ENCODE measurements around the gene FMNL3. TPM values are rescaled to one million over a fixed set of nuclear protein-coding genes. Genes with fewer than 3 reads are reported as not detected.

FMNL3 gene
- total RNA-seq, 2 experiments from 2014 or later: 20.0 to 20.7 TPM

DNA sequence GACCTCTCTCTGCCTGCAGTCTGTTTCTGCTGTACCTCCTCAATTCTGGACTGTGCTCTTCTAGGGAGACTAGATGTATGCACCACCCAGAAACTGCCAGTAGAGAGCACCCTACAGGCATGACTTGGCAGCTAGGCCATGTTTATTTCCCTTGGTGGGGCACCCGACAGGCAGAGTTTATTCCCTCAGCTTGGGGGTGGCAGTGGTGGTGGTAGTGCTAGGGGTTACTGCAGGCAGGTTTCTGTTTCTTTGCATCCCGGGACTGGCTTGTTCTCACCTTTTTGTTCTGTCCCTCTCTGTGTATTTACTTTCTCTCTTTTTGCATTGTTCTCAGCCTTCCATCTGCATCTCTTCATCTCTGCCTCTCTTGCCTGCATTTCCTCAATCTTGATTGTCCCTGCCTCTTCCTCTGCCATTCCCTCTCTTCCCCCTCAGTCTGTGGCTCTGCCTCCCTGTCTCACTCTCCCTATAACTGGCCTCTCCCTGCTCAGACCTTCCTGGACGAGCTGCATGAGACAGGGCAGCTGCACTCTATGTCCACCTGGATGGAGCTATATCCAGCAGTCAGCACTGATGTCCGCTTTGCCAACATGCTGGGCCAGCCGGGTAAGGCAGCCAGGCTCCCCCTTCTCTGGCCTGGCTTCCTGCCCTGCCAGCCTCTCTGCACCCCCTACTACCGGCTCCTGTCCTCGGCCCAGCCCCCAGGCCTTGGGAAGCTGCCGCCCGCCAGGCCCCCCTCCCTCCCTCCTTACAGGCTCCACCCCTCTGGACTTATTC is 70.0 kb downstream of the FMNL3 start:
- CTCF ChIA-PET: interaction anchor here (0.6 to 18.5 kb wide), 24 partner anchors 8 to 279 kb away, joined by 3 to 450 read pairs (median 4); partner anchors contain the start of genes FMNL3, PRPF40B and TMBIM6
- H3K9me3 Mint-ChIP-seq: no peaks in the 10 kb centered on the region

DNA sequence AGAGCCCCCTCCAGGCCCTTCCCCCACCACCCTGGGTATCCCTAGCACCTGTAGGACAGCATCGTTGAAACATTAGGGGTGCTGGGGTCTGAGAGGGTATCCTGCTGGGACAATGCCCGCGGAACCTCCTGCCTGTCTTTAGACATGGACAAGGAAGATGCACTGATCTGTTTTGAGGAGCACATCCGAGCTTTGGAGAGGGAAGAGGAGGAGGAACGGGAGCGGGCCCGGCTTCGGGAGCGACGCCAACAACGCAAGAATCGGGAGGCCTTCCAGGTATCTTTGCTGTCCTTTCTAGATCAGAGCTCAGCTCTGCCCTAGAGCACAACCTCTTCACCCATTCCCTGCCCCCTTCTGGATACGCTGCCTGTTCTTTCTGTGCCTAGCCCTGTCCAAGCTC is 70.6 kb downstream of the FMNL3 start:
- no peaks in the 10 kb centered on the region for H3K36me3 Mint-ChIP-seq (ENCODE audit: low read depth)
- no peaks in the 10 kb centered on the region for H3K27me3 Mint-ChIP-seq (ENCODE audit: low read depth)
- intact Hi-C loops (cut with micrococcal nuclease): loop anchor here (2.0 to 5.0 kb wide), 3 partner anchors 126 to 206 kb away; partner anchors contain the start of gene BCDIN3D
- H3K4me1 Mint-ChIP-seq (ENCODE audit: low read depth): peaks cover 14% of the 10 kb centered on the region
- H3K27ac Mint-ChIP-seq: no peak overlapping the region
- CTCF ChIA-PET: interaction anchor here (0.7 to 18.5 kb wide), 15 partner anchors 8 to 247 kb away, joined by 3 to 450 read pairs (median 4); partner anchors contain the start of genes FMNL3 and PRPF40B
- H3K9me3 Mint-ChIP-seq: no peaks in the 10 kb centered on the region
- no peak overlapping the region for H3K4me3 Mint-ChIP-seq
- no peak for DNase-seq

More for the DNA sequence above, 70.0 kb downstream of the FMNL3 start:
- DNase-seq: peak; percentile 80
- no peaks in the 10 kb centered on the region for H3K27me3 Mint-ChIP-seq (ENCODE audit: low read depth)
- no peak overlapping the region for H3K27ac Mint-ChIP-seq
- peaks cover 14% of the 10 kb centered on the region for H3K4me1 Mint-ChIP-seq (ENCODE audit: low read depth)
- intact Hi-C loops (cut with micrococcal nuclease): loop anchor here (1.0 to 5.0 kb wide), 4 partner anchors 70 to 206 kb away; partner anchors contain the start of genes BCDIN3D and FMNL3
- H3K36me3 Mint-ChIP-seq (ENCODE audit: low read depth): no peaks in the 10 kb centered on the region
- no peak overlapping the region for H3K4me3 Mint-ChIP-seq

DNA sequence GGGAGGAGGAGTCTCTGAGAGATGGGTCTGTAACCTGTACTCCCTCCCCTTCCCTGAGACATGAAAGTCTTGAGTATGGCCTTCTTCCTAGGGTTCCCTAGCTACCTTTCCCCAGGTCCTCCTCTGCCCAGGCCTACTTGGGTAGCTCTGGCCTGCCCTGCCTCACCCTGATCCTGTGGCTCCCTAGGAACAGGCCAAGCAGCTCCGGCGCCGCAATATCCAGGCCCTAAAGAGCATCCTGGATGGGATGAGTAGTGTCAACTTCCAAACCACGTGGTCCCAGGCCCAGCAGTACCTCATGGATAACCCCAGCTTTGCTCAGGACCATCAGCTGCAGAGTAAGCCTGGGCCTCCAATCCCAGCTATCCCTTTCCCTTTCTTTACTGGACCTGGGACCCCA is 71.5 kb downstream of the FMNL3 start:
- no peaks in the 10 kb centered on the region for H3K9me3 Mint-ChIP-seq
- DNase-seq: no peak
- H3K36me3 Mint-ChIP-seq (ENCODE audit: low read depth): no peaks in the 10 kb centered on the region
- intact Hi-C loops (cut with micrococcal nuclease): loop anchor here (2.0 to 5.0 kb wide), 3 partner anchors 127 to 207 kb away; partner anchors contain the start of gene BCDIN3D
- no peak overlapping the region for H3K27ac Mint-ChIP-seq
- H3K4me3 Mint-ChIP-seq: no peak overlapping the region
- H3K27me3 Mint-ChIP-seq (ENCODE audit: low read depth): no peaks in the 10 kb centered on the region
- H3K4me1 Mint-ChIP-seq (ENCODE audit: low read depth): peaks cover 14% of the 10 kb centered on the region
- CTCF ChIA-PET: interaction anchor here (0.7 to 18.5 kb wide), 9 partner anchors 9 to 145 kb away, joined by 3 to 450 read pairs (median 9); partner anchors contain the start of genes FMNL3, PRPF40B and TMBIM6

DNA sequence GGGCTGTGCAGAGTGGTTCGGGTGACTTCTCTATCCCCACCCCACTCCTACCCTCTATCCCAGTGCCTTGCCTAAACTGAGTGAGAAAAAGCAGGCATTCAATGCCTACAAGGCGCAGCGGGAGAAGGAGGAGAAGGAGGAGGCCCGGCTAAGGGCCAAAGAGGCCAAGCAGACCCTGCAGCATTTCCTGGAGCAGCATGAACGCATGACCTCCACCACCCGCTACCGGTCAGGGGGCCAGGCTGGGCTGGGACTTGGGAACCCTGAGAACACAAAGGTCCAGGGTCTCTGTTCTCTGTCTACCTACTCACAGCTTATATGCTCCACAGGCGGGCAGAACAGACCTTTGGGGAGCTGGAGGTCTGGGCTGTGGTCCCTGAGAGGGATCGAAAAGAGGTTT is 72.2 kb downstream of the FMNL3 start:
- no peaks in the 10 kb centered on the region for H3K36me3 Mint-ChIP-seq (ENCODE audit: low read depth)
- no peak overlapping the region for H3K4me3 Mint-ChIP-seq
- intact Hi-C loops (cut with micrococcal nuclease): loop anchor here (5.0 kb wide), 1 partner anchor 127 kb away; no protein-coding TSS in a partner anchor
- H3K27ac Mint-ChIP-seq: no peak overlapping the region
- no peak for DNase-seq
- CTCF ChIA-PET: interaction anchor here (0.5 to 18.5 kb wide), 7 partner anchors 9 to 449 kb away, joined by 3 to 450 read pairs (median 5); partner anchors contain the start of genes FMNL3, PRPF40B and TMBIM6
- no peaks in the 10 kb centered on the region for H3K9me3 Mint-ChIP-seq
- H3K27me3 Mint-ChIP-seq (ENCODE audit: low read depth): no peaks in the 10 kb centered on the region
- peaks cover 14% of the 10 kb centered on the region for H3K4me1 Mint-ChIP-seq (ENCODE audit: low read depth)

DNA sequence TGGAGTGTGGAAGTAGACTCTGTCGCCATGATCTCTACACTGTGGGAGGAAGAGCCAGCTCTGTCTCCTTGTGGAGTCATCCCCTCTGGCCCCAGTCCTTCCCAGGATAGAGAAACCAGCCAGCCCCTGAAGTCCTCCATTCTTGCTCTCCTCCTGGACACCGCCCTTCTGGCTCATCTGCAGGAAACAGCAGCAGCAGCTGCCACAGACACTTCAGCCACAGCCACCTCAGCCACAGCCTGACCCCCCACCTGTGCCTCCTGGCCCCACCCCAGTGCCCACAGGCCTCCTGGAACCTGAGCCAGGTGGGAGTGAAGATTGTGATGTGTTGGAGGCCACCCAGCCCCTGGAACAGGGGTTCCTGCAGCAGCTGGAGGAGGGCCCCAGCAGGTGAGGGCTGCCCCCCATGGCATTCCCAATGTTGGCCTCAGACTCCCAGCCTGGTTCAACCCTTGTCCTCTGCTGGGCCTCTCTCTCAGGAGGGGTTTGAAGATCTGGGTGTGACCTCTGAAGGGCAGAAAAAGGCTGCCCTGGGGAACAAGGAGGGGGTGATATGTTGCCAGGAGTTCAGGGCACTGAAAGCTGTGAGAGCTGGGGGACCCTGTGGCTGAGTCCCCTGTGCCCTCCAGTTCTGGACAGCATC is 73.4 kb downstream of the FMNL3 start:
- no peak overlapping the region for H3K27ac Mint-ChIP-seq
- no peaks in the 10 kb centered on the region for H3K36me3 Mint-ChIP-seq (ENCODE audit: low read depth)
- H3K9me3 Mint-ChIP-seq: no peaks in the 10 kb centered on the region
- CTCF ChIA-PET: interaction anchor here (1.1 to 18.5 kb wide), 2 partner anchors 50 to 76 kb away, joined by 4 to 450 read pairs; partner anchors contain the start of gene FMNL3
- H3K4me3 Mint-ChIP-seq: no peak overlapping the region
- DNase-seq: peak; percentile 2
- peaks cover 9% of the 10 kb centered on the region for H3K4me1 Mint-ChIP-seq (ENCODE audit: low read depth)
- intact Hi-C loops (cut with micrococcal nuclease): no loop called here
- no peaks in the 10 kb centered on the region for H3K27me3 Mint-ChIP-seq (ENCODE audit: low read depth)

DNA sequence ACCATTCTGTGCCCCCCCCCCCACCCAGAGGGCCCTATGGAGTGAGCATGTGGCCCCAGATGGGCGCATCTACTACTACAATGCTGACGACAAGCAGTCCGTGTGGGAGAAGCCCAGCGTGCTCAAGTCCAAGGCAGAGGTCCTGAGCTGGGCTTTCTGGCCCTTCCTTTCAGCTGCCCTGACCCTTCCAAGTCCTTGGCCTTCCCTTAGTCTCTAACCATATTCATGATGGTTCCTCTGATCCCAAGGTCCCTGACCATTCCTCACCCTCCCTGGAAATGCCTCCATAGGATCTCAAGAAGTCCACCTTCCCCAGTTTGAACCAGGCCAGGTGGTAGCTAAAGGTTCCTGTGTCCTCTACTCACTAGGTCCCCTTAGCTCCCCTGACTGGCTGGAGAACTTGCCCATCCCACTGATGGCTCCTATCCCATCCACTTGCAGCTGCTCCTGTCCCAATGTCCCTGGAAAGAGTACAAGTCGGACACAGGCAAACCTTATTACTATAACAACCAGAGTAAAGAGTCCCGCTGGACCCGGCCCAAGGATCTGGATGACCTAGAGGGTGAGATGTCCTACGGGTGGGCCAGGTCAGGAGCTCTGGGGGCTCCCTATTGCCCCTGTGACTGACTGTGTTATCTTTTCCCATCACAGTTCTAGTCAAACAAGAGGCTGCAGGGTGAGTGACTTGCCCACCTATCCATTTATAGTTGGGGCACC is 74.1 kb downstream of the FMNL3 start:
- Mint-ChIP-seq H3K27ac (no peak overlapping the region), H3K4me3 (no peak overlapping the region), H3K9me3 (no peaks in the 10 kb centered on the region), H3K36me3 (ENCODE audit: low read depth) (no peaks in the 10 kb centered on the region), H3K27me3 (ENCODE audit: low read depth) (no peaks in the 10 kb centered on the region), H3K4me1 (ENCODE audit: low read depth) (peaks cover 9% of the 10 kb centered on the region)
- CTCF ChIA-PET: interaction anchor here (0.9 to 18.5 kb wide), 3 partner anchors 10 to 76 kb away, joined by 3 to 450 read pairs (median 4); partner anchors contain the start of gene FMNL3
- DNase-seq: no peak
- intact Hi-C loops (cut with micrococcal nuclease): no loop called here

DNA sequence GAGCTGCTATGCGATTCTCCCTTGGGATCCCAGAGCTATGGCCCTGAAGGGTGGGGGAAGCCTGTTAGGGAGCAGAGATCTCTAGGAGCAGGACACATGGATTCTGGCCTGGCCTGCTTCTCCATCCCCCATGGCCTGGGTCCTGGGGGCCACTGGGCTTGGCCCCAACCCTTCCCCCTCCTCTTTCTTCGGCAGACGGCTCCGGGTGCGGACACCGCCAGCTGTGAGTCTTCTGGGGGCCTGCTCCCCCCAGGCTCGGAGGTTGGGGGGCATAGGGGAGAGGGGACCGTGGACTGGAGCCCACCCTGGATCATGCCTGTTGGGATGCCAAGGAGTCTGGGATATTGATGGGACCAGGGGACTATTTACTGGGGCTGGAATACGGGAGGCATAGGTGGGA is 74.8 kb downstream of the FMNL3 start:
- no peak for DNase-seq
- H3K27ac Mint-ChIP-seq: no peak overlapping the region
- no peaks in the 10 kb centered on the region for H3K27me3 Mint-ChIP-seq (ENCODE audit: low read depth)
- no peaks in the 10 kb centered on the region for H3K9me3 Mint-ChIP-seq
- CTCF ChIA-PET: interaction anchor here (0.9 to 18.5 kb wide), 2 partner anchors 11 to 77 kb away, joined by 3 to 450 read pairs; partner anchors contain the start of gene FMNL3
- no peak overlapping the region for H3K4me3 Mint-ChIP-seq
- intact Hi-C loops (cut with micrococcal nuclease): no loop called here
- peaks cover 9% of the 10 kb centered on the region for H3K4me1 Mint-ChIP-seq (ENCODE audit: low read depth)
- H3K36me3 Mint-ChIP-seq (ENCODE audit: low read depth): no peaks in the 10 kb centered on the region

DNA sequence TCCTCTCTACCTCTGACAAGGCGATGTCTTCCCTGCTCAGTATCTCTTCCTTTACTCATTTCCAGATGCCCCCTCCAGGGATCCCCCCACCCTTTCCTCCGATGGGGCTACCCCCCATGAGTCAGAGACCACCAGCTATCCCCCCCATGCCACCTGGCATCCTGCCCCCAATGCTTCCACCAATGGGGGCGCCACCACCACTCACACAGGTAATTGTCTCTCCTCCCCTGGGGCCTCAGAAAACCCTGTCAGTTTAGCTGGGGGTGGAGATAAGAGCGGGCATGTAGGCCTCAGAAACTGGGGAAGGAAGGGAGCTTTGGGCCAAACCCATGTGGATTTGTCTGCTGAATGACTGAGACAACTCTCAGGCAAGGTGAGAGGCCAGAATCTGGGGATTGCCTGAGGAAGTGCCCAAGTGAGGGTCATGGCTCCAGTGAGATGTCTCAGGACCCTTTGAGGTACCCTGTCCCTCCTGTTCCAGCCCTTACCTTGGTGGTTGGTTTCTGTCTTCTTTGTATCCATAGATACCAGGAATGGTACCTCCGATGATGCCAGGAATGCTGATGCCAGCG is 75.8 kb downstream of the FMNL3 start:
- intact Hi-C loops (cut with micrococcal nuclease): no loop called here
- DNase-seq: no peak
- Mint-ChIP-seq H3K27me3 (ENCODE audit: low read depth) (no peaks in the 10 kb centered on the region), H3K4me3 (no peak overlapping the region), H3K9me3 (no peaks in the 10 kb centered on the region), H3K27ac (no peak overlapping the region), H3K4me1 (ENCODE audit: low read depth) (no peaks in the 10 kb centered on the region), H3K36me3 (ENCODE audit: low read depth) (no peaks in the 10 kb centered on the region)
- CTCF ChIA-PET: no interaction called here

DNA sequence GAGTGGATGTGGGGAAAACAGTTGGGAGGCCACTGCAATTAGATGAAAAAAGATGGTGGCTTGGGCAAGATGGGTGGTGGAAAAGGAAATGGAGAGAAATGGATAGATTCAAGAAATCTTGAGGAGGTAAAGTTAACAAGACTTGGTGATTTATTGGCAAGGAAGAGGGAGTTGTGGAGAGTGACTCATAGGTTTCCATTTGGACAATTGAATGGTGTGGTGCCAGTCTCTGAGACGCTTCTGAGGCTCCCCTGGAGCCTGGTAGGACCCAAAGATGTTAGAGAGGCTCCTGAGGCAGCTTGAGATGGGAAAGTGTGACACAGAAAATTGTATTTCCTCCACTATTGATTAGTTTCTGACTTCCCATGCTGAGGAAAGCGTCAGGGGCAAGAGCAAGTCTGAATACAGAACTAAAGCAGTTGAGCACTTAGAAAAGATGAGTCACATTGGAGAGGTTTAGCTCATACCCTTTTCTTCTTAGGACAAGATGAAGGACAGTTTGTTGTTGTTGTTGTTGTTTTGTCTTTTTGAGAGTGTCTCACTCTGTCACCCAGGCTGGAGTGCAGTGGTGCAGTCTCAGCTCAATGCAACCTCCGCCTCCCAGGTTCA is 79.3 kb downstream of the FMNL3 start:
- Mint-ChIP-seq H3K4me1 (ENCODE audit: low read depth) (peaks cover 6% of the 10 kb centered on the region), H3K27me3 (ENCODE audit: low read depth) (peaks cover 4% of the 10 kb centered on the region), H3K4me3 (no peak overlapping the region), H3K27ac (no peak overlapping the region), H3K36me3 (ENCODE audit: low read depth) (no peaks in the 10 kb centered on the region), H3K9me3 (no peaks in the 10 kb centered on the region)
- intact Hi-C loops (cut with micrococcal nuclease): no loop called here
- CTCF ChIA-PET: interaction anchor here (0.6 to 7.3 kb wide), 7 partner anchors 10 to 255 kb away, joined by 3 to 44 read pairs (median 3); partner anchors contain the start of gene TMBIM6
- no peak for DNase-seq

DNA sequence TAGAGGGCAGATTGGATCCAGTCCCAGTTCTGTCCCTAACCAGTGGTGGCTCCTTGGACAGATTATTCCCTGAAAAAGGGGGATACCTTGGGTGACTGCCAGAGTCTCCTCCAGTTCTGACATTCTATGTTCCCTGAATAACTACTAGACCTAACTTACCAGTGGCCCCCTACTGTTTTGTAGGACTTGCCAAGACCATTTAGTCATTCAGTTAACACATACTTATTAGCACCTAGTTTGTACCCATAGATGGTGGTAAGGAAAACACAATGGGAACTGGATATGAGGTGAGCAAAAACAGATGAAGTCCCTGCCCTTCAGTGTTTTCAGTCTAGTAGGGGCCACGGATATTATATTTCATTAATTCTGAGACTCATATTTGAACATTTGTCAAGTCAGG is 80.4 kb downstream of the FMNL3 start:
- Mint-ChIP-seq H3K4me3 (no peak overlapping the region), H3K4me1 (ENCODE audit: low read depth) (peaks cover 11% of the 10 kb centered on the region), H3K9me3 (no peaks in the 10 kb centered on the region), H3K36me3 (ENCODE audit: low read depth) (no peaks in the 10 kb centered on the region), H3K27ac (no peak overlapping the region), H3K27me3 (ENCODE audit: low read depth) (peaks cover 4% of the 10 kb centered on the region)
- DNase-seq: no peak
- intact Hi-C loops (cut with micrococcal nuclease): loop anchor here (1.0 kb wide), 1 partner anchor 80 kb away; the partner anchor contains the start of gene FMNL3
- CTCF ChIA-PET: interaction anchor here (0.8 to 7.3 kb wide), 3 partner anchors 11 to 151 kb away, joined by 3 to 44 read pairs (median 5); no protein-coding TSS in a partner anchor

Measured in activated naive CD4-positive, alpha-beta T cell treated with anti-CD3 and anti-CD28 coated beads for 36 hours (primary cell).